ENCODE measurements around the gene C10orf71.

DNA sequence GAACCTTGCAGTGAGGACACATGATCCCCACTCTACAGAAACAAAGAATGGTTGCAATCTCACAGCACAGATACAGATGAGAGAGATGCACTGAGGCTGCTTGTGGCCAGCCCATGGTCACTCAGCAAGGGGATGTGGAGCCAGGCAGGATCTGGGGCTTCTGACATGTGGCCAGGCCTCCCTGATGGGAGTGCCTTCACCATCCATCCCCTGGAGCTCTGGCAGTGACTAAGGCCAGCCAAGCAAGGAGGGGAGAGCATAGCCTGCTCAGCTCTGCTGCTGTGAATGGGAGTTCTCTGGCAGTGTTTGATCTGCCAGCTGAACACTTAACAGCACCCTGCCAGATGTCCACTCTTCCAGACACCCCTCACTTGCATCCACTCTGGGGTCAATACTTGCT lies 19.8 kb downstream of the C10orf71 start:
- TF ChIP-seq POLR2AphosphoS5 (IDR thresholded peaks at IDR 0.05) (no peak), EP300 (conservative IDR thresholded peaks at IDR 0.05; ENCODE audit: poor library complexity, severe bottlenecking) (no peak), SMC3 (conservative IDR thresholded peaks at IDR 0.05; ENCODE audit: poor library complexity) (no peak), RAD21 (conservative IDR thresholded peaks at IDR 0.05) (no peak), EZH2 (IDR thresholded peaks at IDR 0.05; ENCODE audit: borderline replicate concordance, insufficient read depth, low read length, poor library complexity, severe bottlenecking) (no peak), TAF1 (IDR thresholded peaks at IDR 0.05; ENCODE audit: low read depth) (no peak), MXI1 (conservative IDR thresholded peaks at IDR 0.05; ENCODE audit: poor library complexity, severe bottlenecking) (no peak)
- TF ChIP-seq, protein P1, sequence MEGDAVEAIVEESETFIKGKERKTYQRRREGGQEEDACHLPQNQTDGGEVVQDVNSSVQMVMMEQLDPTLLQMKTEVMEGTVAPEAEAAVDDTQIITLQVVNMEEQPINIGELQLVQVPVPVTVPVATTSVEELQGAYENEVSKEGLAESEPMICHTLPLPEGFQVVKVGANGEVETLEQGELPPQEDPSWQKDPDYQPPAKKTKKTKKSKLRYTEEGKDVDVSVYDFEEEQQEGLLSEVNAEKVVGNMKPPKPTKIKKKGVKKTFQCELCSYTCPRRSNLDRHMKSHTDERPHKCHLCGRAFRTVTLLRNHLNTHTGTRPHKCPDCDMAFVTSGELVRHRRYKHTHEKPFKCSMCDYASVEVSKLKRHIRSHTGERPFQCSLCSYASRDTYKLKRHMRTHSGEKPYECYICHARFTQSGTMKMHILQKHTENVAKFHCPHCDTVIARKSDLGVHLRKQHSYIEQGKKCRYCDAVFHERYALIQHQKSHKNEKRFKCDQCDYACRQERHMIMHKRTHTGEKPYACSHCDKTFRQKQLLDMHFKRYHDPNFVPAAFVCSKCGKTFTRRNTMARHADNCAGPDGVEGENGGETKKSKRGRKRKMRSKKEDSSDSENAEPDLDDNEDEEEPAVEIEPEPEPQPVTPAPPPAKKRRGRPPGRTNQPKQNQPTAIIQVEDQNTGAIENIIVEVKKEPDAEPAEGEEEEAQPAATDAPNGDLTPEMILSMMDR (IDR thresholded peaks at IDR 0.05; ENCODE audit: poor library complexity, severe bottlenecking) = no peak
- TF ChIP-seq, protein P2, sequence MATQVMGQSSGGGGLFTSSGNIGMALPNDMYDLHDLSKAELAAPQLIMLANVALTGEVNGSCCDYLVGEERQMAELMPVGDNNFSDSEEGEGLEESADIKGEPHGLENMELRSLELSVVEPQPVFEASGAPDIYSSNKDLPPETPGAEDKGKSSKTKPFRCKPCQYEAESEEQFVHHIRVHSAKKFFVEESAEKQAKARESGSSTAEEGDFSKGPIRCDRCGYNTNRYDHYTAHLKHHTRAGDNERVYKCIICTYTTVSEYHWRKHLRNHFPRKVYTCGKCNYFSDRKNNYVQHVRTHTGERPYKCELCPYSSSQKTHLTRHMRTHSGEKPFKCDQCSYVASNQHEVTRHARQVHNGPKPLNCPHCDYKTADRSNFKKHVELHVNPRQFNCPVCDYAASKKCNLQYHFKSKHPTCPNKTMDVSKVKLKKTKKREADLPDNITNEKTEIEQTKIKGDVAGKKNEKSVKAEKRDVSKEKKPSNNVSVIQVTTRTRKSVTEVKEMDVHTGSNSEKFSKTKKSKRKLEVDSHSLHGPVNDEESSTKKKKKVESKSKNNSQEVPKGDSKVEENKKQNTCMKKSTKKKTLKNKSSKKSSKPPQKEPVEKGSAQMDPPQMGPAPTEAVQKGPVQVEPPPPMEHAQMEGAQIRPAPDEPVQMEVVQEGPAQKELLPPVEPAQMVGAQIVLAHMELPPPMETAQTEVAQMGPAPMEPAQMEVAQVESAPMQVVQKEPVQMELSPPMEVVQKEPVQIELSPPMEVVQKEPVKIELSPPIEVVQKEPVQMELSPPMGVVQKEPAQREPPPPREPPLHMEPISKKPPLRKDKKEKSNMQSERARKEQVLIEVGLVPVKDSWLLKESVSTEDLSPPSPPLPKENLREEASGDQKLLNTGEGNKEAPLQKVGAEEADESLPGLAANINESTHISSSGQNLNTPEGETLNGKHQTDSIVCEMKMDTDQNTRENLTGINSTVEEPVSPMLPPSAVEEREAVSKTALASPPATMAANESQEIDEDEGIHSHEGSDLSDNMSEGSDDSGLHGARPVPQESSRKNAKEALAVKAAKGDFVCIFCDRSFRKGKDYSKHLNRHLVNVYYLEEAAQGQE (IDR thresholded peaks at IDR 0.05; ENCODE audit: borderline replicate concordance) = no peak

Data from neural cell (in vitro differentiated cells).